Measurements from ENCODE around the gene RABEP1.
A peak's percentile ranks its signal among the peaks of the same experiment; 100 is the strongest.

The RABEP1 gene

GRCh38 chr17:5370411-5370810 lies 88.3 kb downstream of the RABEP1 start:
- DNase-seq (ENCODE audit: insufficient read length) (no peak), FAIRE-seq (no peak)
- TF ChIP-seq POLR2AphosphoS5 (IDR thresholded peaks at IDR 0.05; ENCODE audit: low read depth, low read length): no peak
- no peak for TF ChIP-seq POLR2A (IDR thresholded peaks at IDR 0.05; ENCODE audit: low read depth, low read length)
- TF ChIP-seq TAF1 (IDR thresholded peaks at IDR 0.05; ENCODE audit: borderline replicate concordance, low read depth, low read length): no peak

- peak; percentile 77 for FAIRE-seq
- TF ChIP-seq POLR2AphosphoS5 (IDR thresholded peaks at IDR 0.05; ENCODE audit: low read depth, low read length) (no peak), TAF1 (IDR thresholded peaks at IDR 0.05; ENCODE audit: borderline replicate concordance, low read depth, low read length) (no peak), POLR2A (IDR thresholded peaks at IDR 0.05; ENCODE audit: low read depth, low read length) (no peak)
- peak; percentile 29 for DNase-seq (ENCODE audit: insufficient read length)
Observed at GRCh38 chr17:5373112-5373511, 91.0 kb downstream of the RABEP1 start.

GRCh38 chr17:5378566-5379207 lies 96.6 kb downstream of the RABEP1 start:
- TF ChIP-seq POLR2AphosphoS5 (IDR thresholded peaks at IDR 0.05; ENCODE audit: low read depth, low read length): peak; percentile 75
- 0 out of 2 replicates have a peak, but pooled peaks have one; percentile 51 for TF ChIP-seq POLR2A (IDR thresholded peaks at IDR 0.05; ENCODE audit: low read depth, low read length)
- TF ChIP-seq TAF1 (IDR thresholded peaks at IDR 0.05; ENCODE audit: borderline replicate concordance, low read depth, low read length): no peak
- DNase-seq (ENCODE audit: insufficient read length) (no peak), FAIRE-seq (no peak)

GRCh38 chr17:5379351-5380107 lies 97.4 kb downstream of the RABEP1 start:
- TF ChIP-seq POLR2AphosphoS5 (IDR thresholded peaks at IDR 0.05; ENCODE audit: low read depth, low read length): peak; percentile 33; the same call in 1 of the 2 replicates
- no peak for TF ChIP-seq POLR2A (IDR thresholded peaks at IDR 0.05; ENCODE audit: low read depth, low read length)
- FAIRE-seq: no peak
- DNase-seq (ENCODE audit: insufficient read length): no peak

- no peak for FAIRE-seq
Observed at GRCh38 chr17:5380491-5381135, 98.5 kb downstream of the RABEP1 start.

GRCh38 chr17:5381542-5381941 lies 99.5 kb downstream of the RABEP1 start:
- FAIRE-seq (no peak), DNase-seq (ENCODE audit: insufficient read length) (no peak)
- peak; percentile 45 for TF ChIP-seq POLR2A (IDR thresholded peaks at IDR 0.05; ENCODE audit: low read depth, low read length)
- TF ChIP-seq POLR2AphosphoS5 (IDR thresholded peaks at IDR 0.05; ENCODE audit: low read depth, low read length): 0 out of 2 replicates have a peak, but pooled peaks have one; percentile 46
- TF ChIP-seq TAF1 (IDR thresholded peaks at IDR 0.05; ENCODE audit: borderline replicate concordance, low read depth, low read length): no peak

More at GRCh38 chr17:5380491-5381135, 98.5 kb downstream of the RABEP1 start:
- no peak for TF ChIP-seq TAF1 (IDR thresholded peaks at IDR 0.05; ENCODE audit: borderline replicate concordance, low read depth, low read length)
- no peak; the same call in 1 of the 2 replicates for TF ChIP-seq POLR2A (IDR thresholded peaks at IDR 0.05; ENCODE audit: low read depth, low read length)
- no peak; the same call in none of the 2 replicates for TF ChIP-seq POLR2AphosphoS5 (IDR thresholded peaks at IDR 0.05; ENCODE audit: low read depth, low read length)
- no peak for DNase-seq (ENCODE audit: insufficient read length)

GRCh38 chr17:5391678-5392077 lies 109.6 kb downstream of the RABEP1 start:
- TF ChIP-seq TAF1 (IDR thresholded peaks at IDR 0.05; ENCODE audit: borderline replicate concordance, low read depth, low read length): no peak
- no peak for TF ChIP-seq POLR2A (IDR thresholded peaks at IDR 0.05; ENCODE audit: low read depth, low read length)
- no peak; the same call in 1 of the 2 replicates for TF ChIP-seq POLR2AphosphoS5 (IDR thresholded peaks at IDR 0.05; ENCODE audit: low read depth, low read length)
- DNase-seq (ENCODE audit: insufficient read length): no peak
- no peak for FAIRE-seq

GRCh38 chr17:5396612-5397011 lies 114.5 kb downstream of the RABEP1 start:
- FAIRE-seq: no peak
- TF ChIP-seq POLR2A (IDR thresholded peaks at IDR 0.05; ENCODE audit: low read depth, low read length) (0 out of 2 replicates have a peak, but pooled peaks have one; percentile 27), TAF1 (IDR thresholded peaks at IDR 0.05; ENCODE audit: borderline replicate concordance, low read depth, low read length) (no peak), POLR2AphosphoS5 (IDR thresholded peaks at IDR 0.05; ENCODE audit: low read depth, low read length) (no peak)

GRCh38 chr17:5399767-5400166 lies 117.7 kb downstream of the RABEP1 start:
- DNase-seq (ENCODE audit: insufficient read length): no peak
- no peak for FAIRE-seq

More at GRCh38 chr17:5396612-5397011, 114.5 kb downstream of the RABEP1 start:
- DNase-seq (ENCODE audit: insufficient read length): no peak

GRCh38 chr17:5405400-5405799 lies 123.3 kb downstream of the RABEP1 start:
- no peak for DNase-seq (ENCODE audit: insufficient read length)
- TF ChIP-seq POLR2AphosphoS5 (IDR thresholded peaks at IDR 0.05; ENCODE audit: low read depth, low read length) (no peak), TAF1 (IDR thresholded peaks at IDR 0.05; ENCODE audit: borderline replicate concordance, low read depth, low read length) (no peak), POLR2A (IDR thresholded peaks at IDR 0.05; ENCODE audit: low read depth, low read length) (no peak)
- no peak for FAIRE-seq

More at GRCh38 chr17:5399767-5400166, 117.7 kb downstream of the RABEP1 start:
- TF ChIP-seq TAF1 (IDR thresholded peaks at IDR 0.05; ENCODE audit: borderline replicate concordance, low read depth, low read length) (no peak), POLR2AphosphoS5 (IDR thresholded peaks at IDR 0.05; ENCODE audit: low read depth, low read length) (no peak), POLR2A (IDR thresholded peaks at IDR 0.05; ENCODE audit: low read depth, low read length) (no peak)

GRCh38 chr17:5408186-5408585 lies 126.1 kb downstream of the RABEP1 start:
- TF ChIP-seq POLR2AphosphoS5 (IDR thresholded peaks at IDR 0.05; ENCODE audit: low read depth, low read length): no peak
- no peak for TF ChIP-seq POLR2A (IDR thresholded peaks at IDR 0.05; ENCODE audit: low read depth, low read length)
- TF ChIP-seq TAF1 (IDR thresholded peaks at IDR 0.05; ENCODE audit: borderline replicate concordance, low read depth, low read length): no peak
- no peak for FAIRE-seq
- DNase-seq (ENCODE audit: insufficient read length): no peak
